ENCODE measurements around the gene EVA1C. TPM values are rescaled to one million over a fixed set of nuclear protein-coding genes. Genes with fewer than 3 reads are reported as not detected.

EVA1C gene
- total and polyA plus RNA-seq, 2 donors (not counting 3 experiments of a cell fraction or from before 2014, with no cell fraction given), result 22.8 to 38.6 TPM

- Histone ChIP-seq H3K4me3 (replicated peaks in 1 of 3; ENCODE audit: insufficient read depth in 1 of 3, low read depth in 1 of 3, low read length in 3 of 3) (no peak overlapping the region), H2AFZ (ENCODE audit: low read depth, low read length) (no peak overlapping the region), H3K4me2 (ENCODE audit: insufficient read depth, low read length) (no peak overlapping the region), H3K9me1 (replicated peaks; ENCODE audit: control insufficient read depth, extremely low read depth, insufficient read depth, low read length) (no peaks in the 10 kb centered on the region), H3K79me2 (ENCODE audit: control insufficient read depth, insufficient read depth, low read length) (peaks cover 44% of the 10 kb centered on the region), H4K20me1 (replicated peaks; ENCODE audit: control insufficient read depth, extremely low read depth, insufficient read depth, low read length) (no peaks in the 10 kb centered on the region), H3K27ac (ENCODE audit: insufficient read depth, low read depth, low read length) (no peak overlapping the region), H3K36me3 (ENCODE audit: control insufficient read depth in 2 of 2, extremely low read depth in 1 of 2, insufficient read depth in 2 of 2, low read length in 2 of 2) (no peaks in the 10 kb centered on the region), H3K9me3 (replicated peaks; ENCODE audit: control insufficient read depth, insufficient read depth, low read length) (no peaks in the 10 kb centered on the region), H3K4me1 (ENCODE audit: control insufficient read depth, extremely low read depth, insufficient read depth, low read length) (peaks cover 12% of the 10 kb centered on the region), H3K27me3 (ENCODE audit: control insufficient read depth in 2 of 2, insufficient read depth in 2 of 2, low read length in 2 of 2) (no peaks in the 10 kb centered on the region), H3K9ac (replicated peaks; ENCODE audit: extremely low read depth, insufficient read depth, low read length) (no peak overlapping the region)
- DNase-seq (ENCODE audit: low read depth, low spot score) (no peak), FAIRE-seq (no peak)
- ChIA-PET CTCF (no interaction called here), POLR2A (no interaction called here)
- dilution Hi-C loops (cut with MboI; ENCODE audit: extremely low pct_ligation_motif_present, low sequenced_read_pairs) (no loop called here), intact Hi-C loops (cut with micrococcal nuclease) (no loop called here)
- TF ChIP-seq EZH2 (IDR thresholded peaks at IDR 0.05; ENCODE audit: borderline replicate concordance, low read depth, low read length, severe bottlenecking), result no peak
- BruUV-seq (replicated peaks), result no TSS peak
These were observed 34.7 kb downstream of the EVA1C start for GRCh38 chr21:32447224-32447623.

GRCh38 chr21:32448803-32449594, 36.5 kb downstream of the EVA1C start:
- dilution Hi-C loops (cut with MboI; ENCODE audit: extremely low pct_ligation_motif_present, low sequenced_read_pairs) (no loop called here), intact Hi-C loops (cut with micrococcal nuclease) (no loop called here)
- Histone ChIP-seq H3K9ac (replicated peaks; ENCODE audit: extremely low read depth, insufficient read depth, low read length) (no peak overlapping the region), H4K20me1 (replicated peaks; ENCODE audit: control insufficient read depth, extremely low read depth, insufficient read depth, low read length) (no peaks in the 10 kb centered on the region), H2AFZ (ENCODE audit: low read depth, low read length) (no peak overlapping the region), H3K36me3 (ENCODE audit: control insufficient read depth in 2 of 2, extremely low read depth in 1 of 2, insufficient read depth in 2 of 2, low read length in 2 of 2) (no peaks in the 10 kb centered on the region), H3K9me1 (replicated peaks; ENCODE audit: control insufficient read depth, extremely low read depth, insufficient read depth, low read length) (no peaks in the 10 kb centered on the region), H3K4me1 (ENCODE audit: control insufficient read depth, extremely low read depth, insufficient read depth, low read length) (peaks cover 5% of the 10 kb centered on the region), H3K27me3 (ENCODE audit: control insufficient read depth in 2 of 2, insufficient read depth in 2 of 2, low read length in 2 of 2) (no peaks in the 10 kb centered on the region), H3K4me2 (ENCODE audit: insufficient read depth, low read length) (no peak overlapping the region), H3K27ac (ENCODE audit: insufficient read depth, low read depth, low read length) (no peak overlapping the region), H3K4me3 (replicated peaks in 1 of 3; ENCODE audit: insufficient read depth in 1 of 3, low read depth in 1 of 3, low read length in 3 of 3) (no peak overlapping the region), H3K9me3 (replicated peaks; ENCODE audit: control insufficient read depth, insufficient read depth, low read length) (no peaks in the 10 kb centered on the region), H3K79me2 (ENCODE audit: control insufficient read depth, insufficient read depth, low read length) (peaks cover 39% of the 10 kb centered on the region)
- DNase-seq (ENCODE audit: low read depth, low spot score) (no peak), FAIRE-seq (no peak)
- TF ChIP-seq FOS (IDR thresholded peaks at IDR 0.05; ENCODE audit: borderline replicate concordance, insufficient read depth, low read length) (no peak), MYC (IDR thresholded peaks at IDR 0.05; ENCODE audit: low read depth, low read length) (no peak), GATA2 (IDR thresholded peaks at IDR 0.05; ENCODE audit: insufficient read depth, insufficient read length, low read depth, low read length) (no peak), JUN (IDR thresholded peaks at IDR 0.05; ENCODE audit: borderline replicate concordance, insufficient read depth, insufficient read length, low read depth) (no peak), EZH2 (IDR thresholded peaks at IDR 0.05; ENCODE audit: borderline replicate concordance, low read depth, low read length, severe bottlenecking) (no peak), POLR2A (IDR thresholded peaks at IDR 0.05; ENCODE audit: low read depth, low read length) (no peak), CTCF (IDR thresholded peaks at IDR 0.05; ENCODE audit: extremely low read depth in 1 of 2, insufficient read depth in 1 of 2, low read depth in 1 of 2, low read length in 2 of 2) (no peak), MAX (IDR thresholded peaks at IDR 0.05; ENCODE audit: insufficient read depth, insufficient read length) (no peak), POLR2AphosphoS5 (IDR thresholded peaks at IDR 0.05; ENCODE audit: insufficient read depth, low read depth, low read length) (no peak)
- CTCF ChIA-PET, result interaction anchor here (0.8 to 0.9 kb wide), 2 partner anchors 18 to 50 kb away, joined by 3 read pairs; no protein-coding TSS in a partner anchor
- BruUV-seq (replicated peaks), result no TSS peak
- POLR2A ChIA-PET, result no interaction called here

All from endothelial cell of umbilical vein (primary cell).